ENCODE measurements around the gene PPP1R3E.
A peak's percentile ranks its signal among the peaks of the same experiment; 100 is the strongest.

PPP1R3E gene

DNA sequence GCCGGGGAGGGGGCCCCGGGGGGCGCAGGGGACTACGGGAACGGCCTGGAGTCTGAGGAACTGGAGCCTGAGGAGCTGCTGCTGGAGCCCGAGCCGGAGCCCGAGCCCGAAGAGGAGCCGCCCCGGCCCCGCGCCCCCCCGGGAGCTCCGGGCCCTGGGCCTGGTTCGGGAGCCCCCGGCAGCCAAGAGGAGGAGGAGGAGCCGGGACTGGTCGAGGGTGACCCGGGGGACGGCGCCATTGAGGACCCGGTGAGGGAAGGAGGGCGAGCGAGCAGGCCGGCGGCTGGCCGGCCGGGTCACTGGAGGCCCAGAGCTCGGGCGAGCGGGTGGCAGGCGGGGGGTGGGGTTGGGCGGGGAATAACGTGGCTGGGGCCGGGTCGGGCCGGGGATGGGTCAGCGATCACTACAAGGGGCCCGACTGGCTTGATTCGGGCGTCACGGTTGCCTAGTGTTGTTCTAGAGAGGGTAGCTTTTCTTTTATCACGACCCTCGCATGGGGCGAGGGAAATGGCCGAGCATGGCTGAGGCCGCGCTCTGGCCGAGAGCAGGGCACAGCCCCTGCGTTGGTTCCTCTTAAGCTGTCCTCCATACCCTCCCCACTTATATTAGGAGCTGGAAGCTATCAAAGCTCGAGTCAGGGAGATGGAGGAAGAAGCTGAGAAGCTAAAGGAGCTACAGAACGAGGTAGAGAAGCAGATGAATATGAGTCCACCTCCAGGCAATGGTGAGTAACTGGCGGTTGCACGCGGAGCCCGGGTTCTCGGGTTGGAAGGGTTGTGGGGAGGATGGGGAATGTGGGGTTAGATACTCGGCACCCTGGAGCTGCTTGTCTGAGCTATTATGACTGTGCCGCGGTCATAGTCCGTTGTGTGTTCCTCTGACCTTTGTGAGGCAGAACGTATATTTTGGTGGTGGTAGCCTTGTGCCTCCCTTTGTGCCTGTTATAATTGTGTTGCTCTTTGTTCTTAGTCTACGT is 19.2 kb upstream of the PPP1R3E start:
- TF ChIP-seq, protein P1, sequence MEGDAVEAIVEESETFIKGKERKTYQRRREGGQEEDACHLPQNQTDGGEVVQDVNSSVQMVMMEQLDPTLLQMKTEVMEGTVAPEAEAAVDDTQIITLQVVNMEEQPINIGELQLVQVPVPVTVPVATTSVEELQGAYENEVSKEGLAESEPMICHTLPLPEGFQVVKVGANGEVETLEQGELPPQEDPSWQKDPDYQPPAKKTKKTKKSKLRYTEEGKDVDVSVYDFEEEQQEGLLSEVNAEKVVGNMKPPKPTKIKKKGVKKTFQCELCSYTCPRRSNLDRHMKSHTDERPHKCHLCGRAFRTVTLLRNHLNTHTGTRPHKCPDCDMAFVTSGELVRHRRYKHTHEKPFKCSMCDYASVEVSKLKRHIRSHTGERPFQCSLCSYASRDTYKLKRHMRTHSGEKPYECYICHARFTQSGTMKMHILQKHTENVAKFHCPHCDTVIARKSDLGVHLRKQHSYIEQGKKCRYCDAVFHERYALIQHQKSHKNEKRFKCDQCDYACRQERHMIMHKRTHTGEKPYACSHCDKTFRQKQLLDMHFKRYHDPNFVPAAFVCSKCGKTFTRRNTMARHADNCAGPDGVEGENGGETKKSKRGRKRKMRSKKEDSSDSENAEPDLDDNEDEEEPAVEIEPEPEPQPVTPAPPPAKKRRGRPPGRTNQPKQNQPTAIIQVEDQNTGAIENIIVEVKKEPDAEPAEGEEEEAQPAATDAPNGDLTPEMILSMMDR (conservative IDR thresholded peaks at IDR 0.05; ENCODE audit: control insufficient read depth, insufficient read depth, low read depth, low read length), result no peak

DNA sequence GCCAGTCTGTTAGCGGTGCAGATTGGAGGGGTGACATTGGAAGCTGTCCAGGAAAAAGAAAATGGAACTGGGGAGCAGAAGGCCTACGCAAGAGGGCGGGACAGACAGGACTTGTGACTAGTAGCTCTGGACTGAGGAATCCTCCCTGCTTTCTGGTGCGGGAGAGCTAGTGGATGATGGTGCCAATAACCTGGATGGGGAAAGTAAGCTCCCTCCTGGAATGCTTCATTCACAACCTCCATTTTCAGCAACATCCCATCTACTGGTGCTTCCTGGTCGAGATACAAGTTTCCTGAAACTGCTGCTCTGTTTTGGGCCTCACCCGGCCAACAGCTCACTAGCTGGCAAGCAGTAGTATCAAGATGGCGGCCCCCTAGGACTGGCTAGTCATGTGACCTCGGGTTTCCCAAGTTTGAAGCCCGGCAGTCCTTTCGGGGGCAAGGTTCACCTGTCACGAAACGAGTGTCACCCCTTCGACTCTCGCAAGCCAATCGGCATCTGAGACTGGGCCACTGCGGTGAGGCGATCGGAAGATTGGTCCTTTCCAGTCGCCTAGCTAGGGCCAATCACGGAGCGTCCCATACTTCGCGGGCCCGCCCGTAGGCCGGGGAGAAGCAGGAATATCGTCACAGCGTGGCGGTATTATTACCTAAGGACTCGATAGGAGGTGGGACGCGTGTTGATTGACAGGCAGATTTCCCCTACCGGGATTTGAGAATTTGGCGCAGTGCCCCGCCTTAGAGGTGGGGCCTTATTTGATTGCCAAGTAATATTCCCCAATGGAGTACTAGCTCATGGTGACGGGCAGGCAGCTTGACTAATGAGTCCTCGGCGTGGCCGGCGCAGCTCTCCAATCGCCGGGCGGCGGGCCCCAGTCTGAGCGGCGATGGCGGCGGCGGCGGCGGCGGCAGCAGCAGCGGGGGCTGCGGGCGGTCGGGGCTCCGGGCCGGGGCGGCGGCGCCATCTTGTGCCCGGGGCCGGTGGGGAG is 18.2 kb upstream of the PPP1R3E start, which contains the start of gene PABPN1:
PABPN1 (plus strand) TSS at position 874 of the 988 bp plus-strand sequence; CDS start at position 887, 13 bp downstream.
- TF ChIP-seq, protein P1 (conservative IDR thresholded peaks at IDR 0.05; ENCODE audit: control insufficient read depth, insufficient read depth, low read depth, low read length), result no peak
- DNase-seq (ENCODE audit: low read depth), result peak; percentile 100
- H3K4me3 ChIP-seq (ENCODE audit: control insufficient read depth, low read depth, low read length), result peak within 1 kb of the TSS; percentile 90

More for the DNA sequence above, 19.2 kb upstream of the PPP1R3E start:
- H3K4me3 ChIP-seq (ENCODE audit: control insufficient read depth, low read depth, low read length), result peak overlapping the region; percentile 90
- DNase-seq (ENCODE audit: low read depth), result peak; percentile 58

DNA sequence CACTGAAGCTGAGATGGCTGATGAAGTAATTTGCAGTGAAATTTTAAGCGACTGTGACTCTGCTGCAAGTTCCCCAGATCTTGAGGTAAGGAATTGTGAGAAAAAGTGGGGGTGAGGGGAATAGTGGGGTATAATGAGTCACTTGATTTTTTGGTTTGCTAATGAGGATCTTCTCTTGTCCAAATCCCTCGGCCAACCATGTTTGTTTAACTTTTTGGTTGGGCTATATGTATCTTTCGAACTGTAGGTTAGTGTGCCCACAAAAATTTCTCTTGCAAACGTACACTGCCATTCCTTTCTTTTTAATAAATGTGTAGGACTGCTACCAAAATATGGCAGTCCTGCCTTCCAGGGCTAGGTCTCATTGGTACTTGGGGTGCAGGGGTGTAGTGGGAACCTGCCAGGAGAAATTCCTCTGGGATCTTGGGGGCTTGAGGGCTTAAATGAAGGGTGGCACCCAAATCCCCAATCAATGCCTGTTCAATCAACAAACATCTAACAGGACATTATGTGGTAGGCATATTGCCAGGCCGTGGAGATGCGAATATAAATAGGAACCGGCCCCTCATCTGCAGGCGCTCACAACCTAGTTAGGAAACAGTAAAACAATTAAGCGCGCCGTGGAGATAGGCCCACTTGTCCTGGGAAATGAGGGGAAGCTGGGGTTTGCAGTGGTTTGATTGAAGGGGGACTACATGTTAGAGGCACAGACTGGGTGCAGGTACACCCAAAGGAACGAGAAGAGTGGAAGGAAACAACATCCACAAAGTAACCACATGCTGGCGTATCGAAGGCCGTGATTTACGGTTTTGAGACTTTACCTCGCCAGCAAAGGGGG is 17.3 kb upstream of the PPP1R3E start:
- H3K4me3 ChIP-seq (ENCODE audit: control insufficient read depth, low read depth, low read length), result no peak overlapping the region

GRCh38 chr14:23316300-23316699 is 13.6 kb upstream of the PPP1R3E start:
- no peak overlapping the region for H3K4me3 ChIP-seq (ENCODE audit: control insufficient read depth, low read depth, low read length)
- TF ChIP-seq, protein P1 (conservative IDR thresholded peaks at IDR 0.05; ENCODE audit: control insufficient read depth, insufficient read depth, low read depth, low read length), result no peak
- no peak for DNase-seq (ENCODE audit: low read depth)

More for the DNA sequence above, 17.3 kb upstream of the PPP1R3E start:
- TF ChIP-seq, protein P1 (conservative IDR thresholded peaks at IDR 0.05; ENCODE audit: control insufficient read depth, insufficient read depth, low read depth, low read length), result no peak
- DNase-seq (ENCODE audit: low read depth), result no peak

- DNase-seq (ENCODE audit: low read depth), result no peak
- no peak overlapping the region for H3K4me3 ChIP-seq (ENCODE audit: control insufficient read depth, low read depth, low read length)
- TF ChIP-seq, protein P1 (conservative IDR thresholded peaks at IDR 0.05; ENCODE audit: control insufficient read depth, insufficient read depth, low read depth, low read length), result no peak
Observed at GRCh38 chr14:23310546-23310945, 7.9 kb upstream of the PPP1R3E start.

Data from fibroblast of mammary gland (primary cell).